ENCODE measurements around the gene SFTA2. TPM values are rescaled to one million over a fixed set of nuclear protein-coding genes. Genes with fewer than 3 reads are reported as not detected.

Gene SFTA2
- total and polyA plus RNA-seq, 9 of the 15 experiments (the other 6 are each of a cell fraction or from before 2014, with no cell fraction given), result not detected

- TF ChIP-seq HES1 (IDR thresholded peaks at IDR 0.05; ENCODE audit: low read depth) (peak; percentile 49), ZNF133 (CRISPR knock-in tag; IDR thresholded peaks at IDR 0.05) (no peak), ZFPM2 (CRISPR knock-in tag; IDR thresholded peaks at IDR 0.05) (no peak), ZNF121 (CRISPR knock-in tag; conservative IDR thresholded peaks at IDR 0.05) (no peak), ILK (tag; IDR thresholded peaks at IDR 0.05; ENCODE audit: borderline replicate concordance, low read depth) (no peak), ZNF324 (CRISPR knock-in tag; IDR thresholded peaks at IDR 0.05) (no peak), ZNF282 (CRISPR knock-in tag; IDR thresholded peaks at IDR 0.05) (no peak), SUPT5H (IDR thresholded peaks at IDR 0.05) (peak; percentile 66), ZNF75A (CRISPR knock-in tag; IDR thresholded peaks at IDR 0.05) (no peak), POLR2AphosphoS2 (IDR thresholded peaks at IDR 0.05; ENCODE audit: low read length) (no peak), ZBTB5 (IDR thresholded peaks at IDR 0.05) (no peak), NELFE (IDR thresholded peaks at IDR 0.05; ENCODE audit: insufficient read depth, insufficient read length) (no peak), GABPB1 (CRISPR knock-in tag; IDR thresholded peaks at IDR 0.05) (peak; percentile 94), ZNF263 (CRISPR knock-in tag; IDR thresholded peaks at IDR 0.05; ENCODE audit: borderline replicate concordance) (peak; percentile 69), MCM2 (IDR thresholded peaks at IDR 0.05; ENCODE audit: low read depth) (no peak), CAMTA2 (CRISPR knock-in tag; conservative IDR thresholded peaks at IDR 0.05) (no peak), ZNF551 (CRISPR knock-in tag; IDR thresholded peaks at IDR 0.05) (no peak), PKNOX1 (IDR thresholded peaks at IDR 0.05) (peak; percentile 33; the same call in 1 of the 2 replicates), RNF219 (CRISPR knock-in tag; IDR thresholded peaks at IDR 0.05) (no peak), IRF9 (tag; IDR thresholded peaks at IDR 0.05) (0 out of 2 replicates have a peak, but pooled peaks have one; percentile 61), FOXJ2 (tag; IDR thresholded peaks at IDR 0.05) (peak; percentile 97), E2F5 (CRISPR knock-in tag; IDR thresholded peaks at IDR 0.05) (no peak)
Observed at GRCh38 chr6:30907758-30908591, 24.0 kb downstream of the SFTA2 start, which contains the start of gene GTF2H4 (continued).

All from K562 (cell line).